Mucosa of descending colon (tissue), 3 donors: ENCODE data around the gene ZNF263. TPM values are rescaled to one million over a fixed set of nuclear protein-coding genes. Genes with fewer than 3 reads are reported as not detected.
A peak's percentile ranks its signal among the peaks of the same experiment; 100 is the strongest.

Experiments used
- ATAC-seq: fragments of 200-7000 bp; cut with Tn5 transposase; one replicate; pipeline ENCODE4 v1.9.1; 2020; ENCODE audit warnings: mild to moderate bottlenecking, moderate library complexity
- DNase-seq, 3 donors: peaks; one replicate each; pipeline ENCODE4 v3.0.0-alpha.2; 2020
- H3K36me3 ChIP-seq: fragments of 200-600 bp; one replicate; pipeline ENCODE4 v1.8.0; 2021; ENCODE audit warnings: low read depth, mild to moderate bottlenecking
- H3K4me1 ChIP-seq: fragments of 200-600 bp; one replicate; pipeline ENCODE4 v1.8.0; 2021; ENCODE audit warnings: low read depth, mild to moderate bottlenecking
- H3K4me3 ChIP-seq: fragments of 200-600 bp; one replicate; pipeline ENCODE4 v1.8.0; 2021; ENCODE audit warnings: mild to moderate bottlenecking
- H3K9me3 ChIP-seq: fragments of 200-600 bp; one replicate; pipeline ENCODE4 v1.8.0; 2021; ENCODE audit warnings: mild to moderate bottlenecking
- intact Hi-C, 2 donors: fragments of 100-400 bp; cut with DNase I in 1 of 2; cut with micrococcal nuclease in 1 of 2; formaldehyde crosslinking; loops; one replicate each; pipeline versions ENCODE4 v1.11.0 to v1.11.1; 2022; cut with DNase I, micrococcal nuclease
- total RNA-seq, 3 donors: library from RNA; stranded (reverse); fragmentation: NEBNext Ultra II Directional in 2 of 3; extraction: Animal tissue kit (Norgen Biotek cat#: 25700) in 2 of 3; gene quantifications; one replicate each; pipeline versions ENCODE4 v1.2.1 to v1.2.4, GENCODE V29; 2021 to 2023
- TF ChIP-seq, protein P1 (sequence below): fragments of 200-600 bp; IDR thresholded peaks from one replicate; pipeline ENCODE4 v1.8.0; 2022; ENCODE audit warnings: antibody characterized with exemption, mild to moderate bottlenecking
- donor health status: DM: no; HTN: no; CAD: no; lungs with moderate emphysema.
- donor health status: DM: no; HTN: no; CAD: no.
- donor health status: DM: no; HTN: yes; CAD: no.

The ZNF263 gene
- total RNA-seq, 3 donors from 2014 or later = 20.6 to 24.6 (median 21.0) TPM

DNA sequence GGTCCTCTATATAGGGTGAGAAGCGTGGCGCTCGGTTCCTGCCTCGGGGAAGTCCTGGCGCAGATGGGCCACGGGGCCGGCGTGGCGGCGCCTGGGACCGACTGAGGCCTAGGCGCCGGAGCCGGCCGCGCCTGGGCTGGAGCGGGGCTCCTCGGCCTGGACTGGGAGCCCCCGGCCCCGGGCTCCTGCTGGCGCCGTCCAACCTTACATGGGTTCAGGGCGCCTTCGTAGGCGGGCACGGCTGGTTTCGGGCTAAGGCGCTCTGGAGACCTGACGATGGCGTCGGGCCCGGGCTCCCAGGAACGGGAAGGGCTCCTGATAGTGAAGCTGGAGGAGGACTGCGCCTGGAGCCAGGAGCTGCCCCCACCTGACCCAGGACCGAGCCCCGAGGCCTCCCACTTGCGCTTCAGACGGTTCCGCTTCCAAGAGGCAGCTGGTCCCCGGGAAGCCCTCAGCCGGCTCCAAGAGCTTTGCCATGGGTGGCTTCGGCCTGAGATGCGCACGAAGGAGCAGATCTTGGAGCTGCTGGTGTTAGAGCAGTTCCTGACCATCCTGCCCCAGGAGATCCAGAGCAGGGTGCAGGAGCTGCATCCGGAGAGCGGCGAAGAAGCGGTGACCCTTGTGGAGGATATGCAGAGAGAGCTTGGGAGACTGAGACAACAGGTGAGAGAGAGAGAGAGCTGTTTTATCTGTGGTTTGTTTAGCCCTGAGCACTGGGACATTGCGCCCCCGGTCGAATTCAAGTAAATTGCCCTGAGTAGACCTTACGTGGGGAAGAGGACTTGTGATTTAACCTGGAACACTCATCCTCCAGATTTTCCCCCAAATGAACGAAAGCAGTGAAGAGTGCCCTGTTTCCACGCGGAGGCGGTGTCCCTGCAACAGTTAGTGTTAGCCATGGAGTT, 504 bp downstream of the ZNF263 start:
- TF ChIP-seq, protein P1, sequence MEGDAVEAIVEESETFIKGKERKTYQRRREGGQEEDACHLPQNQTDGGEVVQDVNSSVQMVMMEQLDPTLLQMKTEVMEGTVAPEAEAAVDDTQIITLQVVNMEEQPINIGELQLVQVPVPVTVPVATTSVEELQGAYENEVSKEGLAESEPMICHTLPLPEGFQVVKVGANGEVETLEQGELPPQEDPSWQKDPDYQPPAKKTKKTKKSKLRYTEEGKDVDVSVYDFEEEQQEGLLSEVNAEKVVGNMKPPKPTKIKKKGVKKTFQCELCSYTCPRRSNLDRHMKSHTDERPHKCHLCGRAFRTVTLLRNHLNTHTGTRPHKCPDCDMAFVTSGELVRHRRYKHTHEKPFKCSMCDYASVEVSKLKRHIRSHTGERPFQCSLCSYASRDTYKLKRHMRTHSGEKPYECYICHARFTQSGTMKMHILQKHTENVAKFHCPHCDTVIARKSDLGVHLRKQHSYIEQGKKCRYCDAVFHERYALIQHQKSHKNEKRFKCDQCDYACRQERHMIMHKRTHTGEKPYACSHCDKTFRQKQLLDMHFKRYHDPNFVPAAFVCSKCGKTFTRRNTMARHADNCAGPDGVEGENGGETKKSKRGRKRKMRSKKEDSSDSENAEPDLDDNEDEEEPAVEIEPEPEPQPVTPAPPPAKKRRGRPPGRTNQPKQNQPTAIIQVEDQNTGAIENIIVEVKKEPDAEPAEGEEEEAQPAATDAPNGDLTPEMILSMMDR = no peak
- Histone ChIP-seq H3K9me3 (peaks cover 24% of the 10 kb centered on the region), H3K4me3 (peak overlapping the region; percentile 93), H3K36me3 (no peaks in the 10 kb centered on the region), H3K4me1 (peaks cover 16% of the 10 kb centered on the region)
- DNase-seq (peak in 2 of 3 donors; percentile 25 to 69), ATAC-seq (no peak)
- intact Hi-C loops = no loop called here

DNA sequence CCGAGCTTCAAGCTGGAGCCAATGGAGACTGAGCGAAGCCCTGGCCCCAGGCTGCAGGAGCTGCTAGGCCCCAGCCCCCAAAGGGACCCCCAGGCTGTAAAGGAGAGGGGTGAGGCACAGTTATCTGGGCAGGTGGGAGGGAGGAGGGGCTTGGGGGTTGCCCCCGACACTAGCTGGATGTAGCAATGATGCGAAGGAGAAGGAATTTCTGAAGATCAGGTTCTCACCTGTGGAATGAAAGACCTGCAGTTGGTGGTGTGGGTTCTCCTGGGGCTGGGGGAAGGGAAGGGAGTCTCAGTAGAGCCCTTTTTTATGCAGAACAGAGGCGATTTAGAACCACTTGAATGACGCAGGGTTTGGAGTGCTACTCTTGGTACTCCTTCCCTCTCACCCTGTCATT, 1.8 kb downstream of the ZNF263 start:
- Histone ChIP-seq H3K4me1 (peaks cover 16% of the 10 kb centered on the region), H3K4me3 (no peak overlapping the region), H3K36me3 (peaks cover 12% of the 10 kb centered on the region), H3K9me3 (peaks cover 37% of the 10 kb centered on the region)
- intact Hi-C loops = no loop called here
- DNase-seq (no peak), ATAC-seq (no peak)
- TF ChIP-seq, protein P1 = no peak

DNA sequence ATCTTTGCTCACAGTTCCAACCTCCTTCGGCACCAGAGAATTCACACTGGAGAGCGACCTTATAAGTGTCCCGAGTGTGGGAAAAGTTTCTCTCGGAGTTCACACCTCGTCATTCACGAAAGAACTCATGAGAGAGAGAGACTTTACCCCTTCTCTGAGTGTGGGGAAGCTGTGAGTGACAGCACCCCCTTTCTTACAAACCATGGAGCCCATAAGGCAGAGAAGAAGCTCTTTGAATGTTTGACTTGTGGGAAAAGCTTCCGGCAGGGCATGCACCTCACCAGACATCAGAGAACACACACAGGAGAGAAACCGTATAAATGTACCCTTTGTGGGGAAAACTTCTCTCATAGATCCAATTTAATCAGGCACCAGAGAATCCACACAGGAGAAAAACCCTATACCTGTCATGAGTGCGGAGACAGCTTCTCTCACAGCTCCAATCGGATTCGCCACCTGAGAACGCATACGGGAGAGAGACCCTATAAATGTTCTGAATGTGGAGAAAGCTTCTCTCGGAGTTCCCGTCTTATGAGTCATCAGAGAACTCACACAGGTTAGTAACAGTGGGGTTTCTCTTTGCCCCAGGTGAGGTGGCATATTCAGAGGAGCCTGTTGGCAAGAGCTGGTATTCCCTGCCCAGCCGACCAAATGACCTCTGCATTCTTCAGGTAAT, 6.8 kb downstream of the ZNF263 start:
- peaks cover 86% of the 10 kb centered on the region for H3K9me3 ChIP-seq
- no peak for ATAC-seq
- no peak overlapping the region for H3K4me3 ChIP-seq
- TF ChIP-seq, protein P1 = no peak
- H3K4me1 ChIP-seq = peaks cover under 1% of the 10 kb centered on the region
- DNase-seq = no peak
- peaks cover 25% of the 10 kb centered on the region for H3K36me3 ChIP-seq
- intact Hi-C loops = no loop called here

DNA sequence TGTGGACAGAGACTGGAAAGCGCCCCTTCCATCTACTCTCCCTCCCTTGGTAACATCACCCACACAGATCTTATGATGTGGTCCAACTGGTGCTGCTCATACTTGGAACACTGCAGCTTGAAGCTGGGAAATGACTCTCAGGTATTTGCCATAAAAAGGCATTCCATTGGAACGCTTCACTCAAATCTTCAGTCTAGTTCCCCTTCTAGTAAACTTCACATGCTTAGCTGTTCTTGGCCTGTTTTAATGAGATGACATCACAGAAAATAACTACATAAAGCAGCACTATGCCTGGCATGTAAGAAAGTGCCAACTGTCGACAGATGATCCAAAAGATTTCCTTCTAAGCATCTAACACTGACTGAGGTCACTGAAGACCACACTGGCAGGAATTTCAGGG, 9.3 kb downstream of the ZNF263 start:
- intact Hi-C loops = no loop called here
- ATAC-seq (no peak), DNase-seq (no peak)
- peaks cover 88% of the 10 kb centered on the region for H3K9me3 ChIP-seq
- TF ChIP-seq, protein P1 = no peak
- peaks cover 25% of the 10 kb centered on the region for H3K36me3 ChIP-seq
- H3K4me3 ChIP-seq = no peak overlapping the region
- no peaks in the 10 kb centered on the region for H3K4me1 ChIP-seq

DNA sequence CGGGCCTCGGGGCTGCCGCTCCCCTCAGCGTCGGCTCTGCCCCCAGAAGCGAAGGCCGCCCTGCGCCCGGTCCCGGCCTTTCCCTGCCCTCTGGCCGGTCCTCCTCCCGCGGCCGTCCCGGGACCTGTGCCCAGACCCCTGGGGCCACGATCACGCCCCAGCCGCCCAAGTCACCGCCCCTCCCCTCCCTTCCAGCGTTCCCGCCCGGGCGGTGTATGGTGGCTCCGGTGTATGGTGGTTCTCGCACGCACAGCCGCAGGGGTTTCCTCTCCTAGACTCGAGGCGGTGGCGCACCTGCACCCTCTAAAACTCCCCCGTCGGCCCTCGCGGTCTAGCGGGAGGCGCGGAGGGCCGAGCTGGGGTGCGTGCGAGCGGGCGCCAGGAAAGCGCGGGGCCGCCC, 11.9 kb downstream of the ZNF263 start:
- no peak for ATAC-seq
- H3K4me3 ChIP-seq = no peak overlapping the region
- TF ChIP-seq, protein P1 = no peak
- intact Hi-C loops = no loop called here
- H3K4me1 ChIP-seq = no peaks in the 10 kb centered on the region
- H3K9me3 ChIP-seq = peaks cover 90% of the 10 kb centered on the region
- H3K36me3 ChIP-seq = peaks cover 12% of the 10 kb centered on the region
- DNase-seq = no peak
